H1 (cell line): ENCODE data around the gene FAM163A.

Experiments
- CEBPB ChIP-seq: IDR thresholded peaks from 2 replicates; pipeline ENCODE4 v1.6.1; 2012; ENCODE audit warnings: low read depth, low read length
- EP300 ChIP-seq, 2 experiments: IDR thresholded peaks; 1 replicate in 1 of 2; 2 replicates in 1 of 2; pipeline ENCODE4 v1.6.1; 2011 to 2012; ENCODE audit warnings: low read depth in 2 of 2, low read length in 2 of 2, mild to moderate bottlenecking in 2 of 2, borderline replicate concordance in 1 of 2, inconsistent platforms in 1 of 2, moderate library complexity in 1 of 2
- FOSL1 ChIP-seq: IDR thresholded peaks from 2 replicates; pipeline ENCODE4 v1.6.1; 2011; ENCODE audit warnings: mild to moderate bottlenecking, low read depth, low read length, moderate library complexity; ENCODE audit not compliant: insufficient read depth
- GABPA ChIP-seq: IDR thresholded peaks from 2 replicates; pipeline ENCODE4 v1.6.1; 2011; ENCODE audit warnings: mild to moderate bottlenecking, low read length, moderate library complexity, borderline replicate concordance; ENCODE audit not compliant: insufficient read depth
- MAFK ChIP-seq: IDR thresholded peaks from 2 replicates; pipeline ENCODE4 v1.6.1; 2012; ENCODE audit warnings: low read depth, mild to moderate bottlenecking, improper control_type of control experiment, low read length
- NRF1 ChIP-seq: IDR thresholded peaks from 2 replicates; pipeline ENCODE4 v1.6.1; 2011; ENCODE audit warnings: mild to moderate bottlenecking, low read depth, low read length, improper control_type of control experiment
- POLR2A ChIP-seq, 2 experiments: IDR thresholded peaks; 1 replicate in 1 of 2; 2 replicates in 1 of 2; pipeline ENCODE4 v1.6.1; 2011; ENCODE audit warnings: low read depth in 2 of 2, low read length in 2 of 2, mild to moderate bottlenecking in 2 of 2; ENCODE audit errors: control extremely low read depth in 1 of 2
- POLR2AphosphoS5 ChIP-seq: IDR thresholded peaks from 2 replicates; pipeline ENCODE4 v1.6.1; 2011; ENCODE audit warnings: low read depth, low read length
- SAP30 ChIP-seq: fragments of 300-600 bp; sonication (generic); IDR thresholded peaks from 2 replicates; pipeline ENCODE4 v1.7.1; 2012; ENCODE audit warnings: low read length, moderate library complexity, mild to moderate bottlenecking, inconsistent platforms; ENCODE audit not compliant: insufficient read depth, insufficient replicate concordance
- SIN3A ChIP-seq, 2 experiments: IDR thresholded peaks in 1 of 2; conservative IDR thresholded peaks in 1 of 2; 2 replicates each; pipeline ENCODE4 v1.6.1; 2011 to 2012; ENCODE audit warnings: low read length in 2 of 2, improper control_type of control experiment in 1 of 2, low read depth in 1 of 2, mild to moderate bottlenecking in 1 of 2
- SUZ12 ChIP-seq: fragments of 200-600 bp; sonication (generic); IDR thresholded peaks from 2 replicates; pipeline ENCODE4 v1.6.1; 2012; ENCODE audit warnings: mild to moderate bottlenecking, inconsistent platforms, low read length, moderate library complexity, mixed read lengths
- TAF1 ChIP-seq: IDR thresholded peaks from 2 replicates; pipeline ENCODE4 v1.6.1; 2011; ENCODE audit warnings: mild to moderate bottlenecking, low read depth, low read length
- TF ChIP-seq, protein P1 (sequence below), 3 experiments: IDR thresholded peaks; 1 replicate in 2 of 3; 2 replicates in 1 of 3; pipeline versions ENCODE4 v1.5.1 to v1.6.1; 2011; ENCODE audit warnings: low read length in 3 of 3, mild to moderate bottlenecking in 3 of 3, inconsistent platforms in 2 of 3, low read depth in 1 of 3, moderate library complexity in 1 of 3; ENCODE audit not compliant: insufficient read depth in 1 of 3; ENCODE audit errors: control extremely low read depth in 1 of 3
- TF ChIP-seq, protein P2 (sequence below): IDR thresholded peaks from 2 replicates; pipeline ENCODE4 v1.6.1; 2012; ENCODE audit warnings: inconsistent platforms

DNA sequence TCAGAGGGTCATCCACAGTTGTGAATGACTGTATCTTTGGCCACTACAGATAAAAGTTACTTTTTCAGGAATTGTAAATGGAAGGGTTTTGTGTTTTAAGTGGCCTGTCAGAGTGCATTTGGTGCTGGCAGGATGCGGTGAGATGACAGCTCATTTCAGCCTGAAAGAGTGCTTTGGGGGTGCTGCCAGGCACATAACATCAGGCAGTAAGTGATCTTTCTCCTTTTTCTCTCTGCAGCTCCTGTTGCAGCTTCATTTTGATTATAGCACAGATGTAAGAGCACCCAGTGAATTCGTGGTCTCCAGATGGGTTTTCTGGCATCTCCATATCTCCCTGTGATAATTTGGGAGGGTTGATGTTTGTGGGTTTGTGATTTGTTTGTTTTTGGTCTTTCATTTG lies 14.8 kb upstream of the FAM163A start:
- TF ChIP-seq, protein P1, sequence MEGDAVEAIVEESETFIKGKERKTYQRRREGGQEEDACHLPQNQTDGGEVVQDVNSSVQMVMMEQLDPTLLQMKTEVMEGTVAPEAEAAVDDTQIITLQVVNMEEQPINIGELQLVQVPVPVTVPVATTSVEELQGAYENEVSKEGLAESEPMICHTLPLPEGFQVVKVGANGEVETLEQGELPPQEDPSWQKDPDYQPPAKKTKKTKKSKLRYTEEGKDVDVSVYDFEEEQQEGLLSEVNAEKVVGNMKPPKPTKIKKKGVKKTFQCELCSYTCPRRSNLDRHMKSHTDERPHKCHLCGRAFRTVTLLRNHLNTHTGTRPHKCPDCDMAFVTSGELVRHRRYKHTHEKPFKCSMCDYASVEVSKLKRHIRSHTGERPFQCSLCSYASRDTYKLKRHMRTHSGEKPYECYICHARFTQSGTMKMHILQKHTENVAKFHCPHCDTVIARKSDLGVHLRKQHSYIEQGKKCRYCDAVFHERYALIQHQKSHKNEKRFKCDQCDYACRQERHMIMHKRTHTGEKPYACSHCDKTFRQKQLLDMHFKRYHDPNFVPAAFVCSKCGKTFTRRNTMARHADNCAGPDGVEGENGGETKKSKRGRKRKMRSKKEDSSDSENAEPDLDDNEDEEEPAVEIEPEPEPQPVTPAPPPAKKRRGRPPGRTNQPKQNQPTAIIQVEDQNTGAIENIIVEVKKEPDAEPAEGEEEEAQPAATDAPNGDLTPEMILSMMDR (IDR thresholded peaks at IDR 0.05; ENCODE audit: control extremely low read depth in 1 of 3, insufficient read depth in 1 of 3, low read depth in 1 of 3, low read length in 3 of 3), result no peak
- TF ChIP-seq NRF1 (no peak), GABPA (no peak), SAP30 (no peak), SUZ12 (no peak), CEBPB (no peak), POLR2A (IDR thresholded peaks at IDR 0.05; ENCODE audit: control extremely low read depth in 1 of 2, low read depth in 2 of 2, low read length in 2 of 2) (no peak), FOSL1 (no peak), EP300 (IDR thresholded peaks at IDR 0.05; ENCODE audit: borderline replicate concordance in 1 of 2, low read depth in 2 of 2, low read length in 2 of 2) (no peak), MAFK (no peak), POLR2AphosphoS5 (no peak), TAF1 (no peak), SIN3A (conservative IDR thresholded peaks at IDR 0.05 in 1 of 2, IDR thresholded peaks at IDR 0.05 in 1 of 2; ENCODE audit: low read depth in 1 of 2, low read length in 2 of 2) (no peak)
- TF ChIP-seq, protein P2, sequence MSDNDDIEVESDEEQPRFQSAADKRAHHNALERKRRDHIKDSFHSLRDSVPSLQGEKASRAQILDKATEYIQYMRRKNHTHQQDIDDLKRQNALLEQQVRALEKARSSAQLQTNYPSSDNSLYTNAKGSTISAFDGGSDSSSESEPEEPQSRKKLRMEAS, result no peak
